T-helper 2 cell treated with Interferon-gamma antibody and Interleukin-4, amounts not matched to agents 100 ng/mL and 5 ng/mL, for 36 hours (primary cell): ENCODE results near the gene TPRX2. TPM values are rescaled to one million over a fixed set of nuclear protein-coding genes. Genes with fewer than 3 reads are reported as not detected.
"Not testable (repeated sequence)": the region's sequence is repeated elsewhere in the genome, so short reads cannot be mapped to it uniquely, and the experiment has no call there.

Experiments
- intact Hi-C: fragments of 100-400 bp; cut with micrococcal nuclease; formaldehyde crosslinking; loops from one replicate; pipeline ENCODE4 v1.15.1; 2023
- total RNA-seq: library from RNA; stranded (reverse); gene quantifications from 2 replicates; pipeline ENCODE4 v1.2.3, GENCODE V29; 2022

Gene TPRX2, protein sequence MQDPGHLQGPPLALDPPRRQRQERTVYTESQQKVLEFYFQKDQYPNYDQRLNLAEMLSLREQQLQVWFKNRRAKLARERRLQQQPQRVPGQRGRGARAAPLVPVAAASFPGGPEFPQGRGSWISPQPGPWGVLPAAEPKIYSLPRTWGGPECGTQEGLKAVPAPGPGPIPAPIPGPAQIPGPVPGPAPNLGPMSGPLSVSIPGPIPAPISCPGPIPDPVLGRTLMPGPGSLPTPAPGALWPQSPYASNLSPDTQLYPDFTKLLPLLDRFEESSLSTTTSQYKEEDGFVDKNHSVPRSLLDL
- total RNA-seq, result not detected in 2 replicates

DNA sequence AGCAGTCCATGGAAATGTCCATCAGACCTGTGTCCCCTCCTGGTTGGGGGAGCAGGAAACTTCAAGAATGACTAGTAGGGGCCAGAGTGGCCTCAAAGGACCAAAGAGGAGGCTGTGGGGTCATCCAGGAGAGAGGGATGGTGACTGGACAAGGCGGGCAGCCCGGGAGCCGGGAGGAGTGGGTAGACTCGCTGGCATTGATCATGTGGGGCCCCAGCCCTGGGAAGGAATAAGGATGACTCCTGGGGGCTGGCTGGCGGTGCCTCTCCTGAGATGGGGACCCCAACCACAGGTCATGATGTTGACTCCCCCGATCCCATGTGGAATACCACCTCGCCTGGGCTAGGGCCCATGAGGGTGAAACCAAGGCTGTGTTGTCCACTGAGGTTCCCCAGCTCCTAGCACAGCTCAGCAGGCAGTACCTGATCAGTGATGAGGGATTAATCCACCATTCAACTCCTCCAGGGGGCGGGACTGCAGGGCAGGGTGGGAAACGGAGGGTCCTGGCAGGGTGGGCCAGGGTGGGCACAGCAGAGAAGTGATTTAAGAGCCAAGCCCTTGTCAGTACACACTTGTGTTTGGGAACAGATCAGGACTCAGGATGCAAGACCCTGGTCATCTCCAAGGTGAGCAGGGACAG lies at the start of gene TPRX2:
Gene TPRX2 (plus strand): TSS at position 590 of the 640 bp plus-strand sequence. CDS start 12 bp downstream, at position 602.
- intact Hi-C loops, result not testable (repeated sequence)

DNA sequence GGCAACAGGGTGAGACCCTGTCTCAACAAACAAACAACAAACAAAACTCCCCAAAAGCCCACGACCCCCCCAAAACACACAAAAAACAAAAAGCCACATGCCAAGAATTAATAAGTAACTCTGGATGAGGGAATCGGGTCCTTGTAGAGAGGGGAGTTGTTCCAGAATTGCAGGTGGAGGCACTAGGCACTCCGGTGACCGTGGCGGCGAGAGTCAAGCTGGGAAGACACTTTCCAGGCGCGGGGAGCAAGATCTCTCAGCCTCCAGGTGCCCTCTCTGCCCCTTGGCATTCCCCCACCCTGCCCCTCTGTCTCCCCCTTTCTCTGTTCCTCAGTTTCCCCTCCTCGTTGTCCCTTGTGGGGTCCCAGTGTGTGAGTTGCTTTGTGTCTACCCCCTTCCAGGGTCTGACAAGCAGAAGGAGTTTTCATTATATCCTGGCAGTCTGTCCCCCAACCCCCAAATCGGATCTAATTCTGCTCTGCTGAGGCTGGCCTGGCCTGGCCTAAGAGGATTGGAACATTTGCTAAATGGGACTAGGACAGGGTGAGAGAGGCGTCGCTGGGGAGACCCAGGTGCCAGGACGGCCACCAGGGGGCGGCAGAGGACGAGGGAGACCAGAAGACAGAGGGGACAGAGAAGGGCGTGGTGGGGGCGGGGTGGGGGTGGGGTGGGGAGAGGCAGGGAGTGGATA lies 45.6 kb upstream of the TPRX2 start:
- intact Hi-C loops, result no loop called here

DNA sequence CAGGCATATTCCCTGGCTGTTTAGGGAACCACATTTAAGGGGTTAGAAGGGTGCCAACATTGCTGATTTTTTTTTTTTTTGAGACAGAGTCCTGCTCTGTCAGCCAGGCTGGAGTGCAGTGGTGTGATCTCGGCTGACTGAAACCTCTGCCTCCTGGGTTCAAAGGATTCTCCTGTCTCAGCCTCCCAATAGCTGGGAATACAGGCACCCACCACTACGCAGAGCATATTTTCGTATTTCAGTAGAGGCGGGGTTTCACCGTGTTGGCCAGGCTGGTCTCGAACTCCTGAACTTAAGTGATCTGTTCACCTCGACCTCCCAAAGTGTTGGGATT lies 45.1 kb upstream of the TPRX2 start:
- intact Hi-C loops, result no loop called here

DNA sequence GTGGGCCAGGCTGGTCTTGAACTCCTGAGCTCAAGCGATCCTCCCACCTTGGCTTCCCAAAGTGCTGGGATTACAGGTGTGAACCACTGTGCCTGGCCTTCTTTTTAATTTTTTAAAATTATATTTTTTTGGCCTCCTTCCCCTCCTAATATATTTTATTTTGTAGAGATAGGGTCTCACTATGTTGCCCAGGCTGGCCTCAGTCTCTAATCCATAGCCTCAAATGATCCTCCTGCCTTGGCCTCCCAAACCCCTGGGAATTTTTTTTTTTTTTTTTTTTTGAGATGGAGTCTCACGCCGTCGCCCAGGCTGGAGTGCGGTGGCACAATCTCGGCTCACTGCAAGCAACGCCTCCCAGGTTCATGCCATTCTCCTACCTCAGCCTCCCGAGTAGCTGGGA lies 42.8 kb upstream of the TPRX2 start:
- intact Hi-C loops, result not testable (repeated sequence)

DNA sequence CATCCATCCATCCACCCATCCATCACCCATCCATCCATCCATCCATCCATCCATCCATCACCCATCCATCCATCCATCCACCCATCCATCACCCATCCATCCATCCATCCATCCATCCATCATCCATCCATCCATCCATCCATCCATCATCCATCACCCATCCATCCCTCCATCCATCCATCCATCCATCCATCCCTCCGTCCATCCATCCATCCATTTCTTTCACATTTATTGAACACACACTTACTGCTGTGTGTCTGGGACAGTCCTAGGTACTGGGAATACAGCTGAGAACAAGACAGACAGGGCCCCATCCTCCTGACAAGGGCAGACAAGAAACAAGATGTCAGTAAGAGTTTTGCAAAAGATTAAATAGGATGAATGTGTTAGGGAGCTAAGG lies 40.8 kb upstream of the TPRX2 start:
- intact Hi-C loops, result not testable (repeated sequence)

DNA sequence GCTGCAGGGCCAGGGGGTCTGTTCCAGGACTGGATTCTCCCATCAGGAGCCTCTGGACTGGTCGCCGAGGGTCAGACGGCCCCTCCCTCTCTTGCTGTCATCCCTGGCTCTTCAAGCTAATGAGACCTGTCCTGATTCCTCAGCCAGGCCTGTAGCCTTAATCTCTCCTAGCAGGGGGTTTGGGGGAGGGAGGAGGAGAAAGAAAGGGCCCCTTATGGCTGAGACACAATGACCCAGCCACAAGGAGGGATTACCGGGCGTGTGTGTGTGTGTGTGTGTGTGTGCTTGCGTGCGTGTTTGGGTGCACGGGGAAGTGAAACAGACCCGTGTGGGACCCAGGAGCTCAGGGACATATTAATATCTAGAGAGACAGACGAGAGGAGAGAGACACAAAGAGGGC lies 39.2 kb upstream of the TPRX2 start:
- intact Hi-C loops, result no loop called here

DNA sequence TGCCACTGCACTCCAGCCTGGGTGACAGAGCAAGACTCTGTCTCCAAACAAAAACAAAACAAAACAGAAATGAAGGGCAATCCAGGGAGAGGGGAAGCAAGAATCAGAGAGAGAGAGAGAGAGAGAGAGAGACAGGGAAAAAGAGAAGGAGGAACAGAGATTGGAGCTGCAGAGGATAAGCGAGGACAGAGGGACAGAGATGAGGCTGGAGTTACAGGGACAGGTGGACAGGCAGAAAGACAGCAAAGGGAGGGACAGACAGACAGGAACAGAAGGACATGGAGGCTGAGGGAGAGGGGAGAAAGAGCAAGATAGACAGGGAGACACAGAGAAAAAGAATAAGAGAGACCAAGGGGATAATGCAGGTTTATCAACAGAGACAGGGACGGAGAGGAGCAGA lies 38.6 kb upstream of the TPRX2 start:
- intact Hi-C loops, result no loop called here

DNA sequence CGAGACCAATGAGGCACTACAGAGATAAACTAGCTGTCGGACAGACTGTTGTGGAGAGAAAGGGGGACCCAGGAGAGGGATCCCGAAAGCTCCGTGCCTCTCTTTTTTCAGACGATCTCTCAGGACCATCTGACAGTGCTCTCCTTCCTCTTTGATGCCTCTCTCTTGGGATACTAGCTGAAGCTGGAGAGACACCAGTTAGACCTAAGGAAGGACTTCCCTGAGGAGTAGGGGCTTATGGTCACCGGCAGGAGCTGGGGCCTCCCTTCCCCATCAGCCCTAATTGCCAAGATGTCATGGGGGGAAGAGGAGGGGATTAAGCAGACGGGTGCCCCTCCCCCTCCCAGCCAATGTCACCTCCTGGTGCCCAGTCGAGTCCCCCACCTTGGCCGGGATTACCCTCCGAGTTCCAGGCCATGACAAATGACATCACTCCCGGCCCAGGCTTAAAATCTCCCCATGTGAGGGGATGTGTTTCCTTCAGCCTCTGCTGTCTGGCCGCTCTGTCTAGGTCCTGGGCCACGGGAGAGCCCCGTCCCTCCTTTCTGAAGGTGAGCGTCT lies 37.5 kb upstream of the TPRX2 start, which contains the start of gene CRX:
Gene CRX (plus strand): TSS at position 478 of the 561 bp plus-strand sequence. CDS start 12,507 bp downstream, outside the sequence.
- intact Hi-C loops, result no loop called here

DNA sequence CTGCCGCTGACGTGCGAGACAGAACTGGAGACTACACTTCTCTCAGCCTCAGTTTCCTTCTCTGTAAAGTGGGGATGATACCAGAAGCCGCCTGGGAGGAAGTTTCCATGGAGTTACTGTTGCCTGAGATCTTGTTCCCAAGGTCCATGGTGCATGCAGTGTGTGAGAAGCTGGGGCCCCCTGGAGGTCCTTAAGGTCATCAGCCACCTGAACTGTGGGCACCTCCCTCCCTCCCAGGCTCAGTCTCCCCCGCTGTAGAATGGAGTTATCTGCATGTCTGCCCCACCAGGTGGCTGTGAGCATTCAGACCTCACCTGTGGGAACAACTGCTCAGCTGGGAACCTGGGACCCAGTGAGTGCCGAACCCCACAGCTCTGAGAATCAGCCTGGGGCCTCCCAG lies 34.6 kb upstream of the TPRX2 start:
- intact Hi-C loops, result no loop called here

DNA sequence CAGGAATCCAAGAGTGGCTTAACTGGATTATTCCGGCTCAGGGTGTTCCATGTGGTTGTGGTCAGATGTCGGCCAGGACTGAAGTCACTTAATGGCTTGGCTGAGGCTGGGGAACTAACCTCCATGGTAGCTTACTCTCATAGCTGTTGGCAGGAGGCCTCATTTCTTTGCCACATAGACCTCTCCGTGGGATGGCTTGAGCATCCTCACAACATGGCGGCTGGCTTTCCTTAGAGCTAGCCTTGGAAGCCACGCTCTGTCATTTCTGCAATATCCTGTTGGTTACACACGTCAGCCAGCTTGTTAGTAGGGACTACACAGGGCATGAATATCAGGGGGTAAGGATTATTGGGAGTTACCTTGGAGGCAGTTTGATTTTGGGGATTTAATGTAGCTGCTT lies 32.2 kb upstream of the TPRX2 start:
- intact Hi-C loops, result no loop called here

DNA sequence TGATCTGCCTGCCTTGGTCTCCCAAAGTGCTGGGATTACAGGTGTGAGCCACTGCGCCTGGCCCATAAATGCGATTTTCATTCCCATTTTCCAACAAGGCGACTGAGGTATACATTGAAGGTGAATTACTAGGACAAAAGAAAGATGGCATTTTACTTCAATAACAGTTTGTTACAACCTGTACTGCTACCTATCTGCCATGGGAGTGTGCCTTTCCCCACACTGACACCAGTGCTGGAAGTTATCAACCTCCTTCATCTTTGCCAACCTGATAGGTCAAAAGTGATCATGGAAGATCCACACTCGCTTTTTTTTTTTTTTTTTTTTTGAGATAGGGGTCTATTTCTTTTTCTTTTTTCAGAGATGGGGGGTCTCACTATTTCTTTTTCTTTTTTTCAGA lies 26.3 kb upstream of the TPRX2 start:
- intact Hi-C loops, result no loop called here

DNA sequence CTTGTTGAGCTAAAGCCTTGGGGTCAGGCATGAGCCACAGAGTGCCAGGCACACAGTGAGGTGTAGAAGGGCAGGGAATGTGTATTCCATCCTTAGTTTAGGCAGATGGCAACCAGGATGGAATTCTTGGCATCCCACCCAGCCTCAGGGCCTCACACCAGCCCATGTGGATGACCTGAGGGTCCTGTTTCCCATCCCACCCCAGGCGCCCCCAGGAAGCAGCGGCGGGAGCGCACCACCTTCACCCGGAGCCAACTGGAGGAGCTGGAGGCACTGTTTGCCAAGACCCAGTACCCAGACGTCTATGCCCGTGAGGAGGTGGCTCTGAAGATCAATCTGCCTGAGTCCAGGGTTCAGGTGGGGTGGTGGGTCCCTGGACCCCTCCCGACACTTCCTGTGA lies 23.0 kb upstream of the TPRX2 start:
- intact Hi-C loops, result no loop called here

DNA sequence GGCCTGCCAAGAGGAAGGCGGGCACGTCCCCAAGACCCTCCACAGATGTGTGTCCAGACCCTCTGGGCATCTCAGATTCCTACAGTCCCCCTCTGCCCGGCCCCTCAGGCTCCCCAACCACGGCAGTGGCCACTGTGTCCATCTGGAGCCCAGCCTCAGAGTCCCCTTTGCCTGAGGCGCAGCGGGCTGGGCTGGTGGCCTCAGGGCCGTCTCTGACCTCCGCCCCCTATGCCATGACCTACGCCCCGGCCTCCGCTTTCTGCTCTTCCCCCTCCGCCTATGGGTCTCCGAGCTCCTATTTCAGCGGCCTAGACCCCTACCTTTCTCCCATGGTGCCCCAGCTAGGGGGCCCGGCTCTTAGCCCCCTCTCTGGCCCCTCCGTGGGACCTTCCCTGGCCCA lies 19.6 kb upstream of the TPRX2 start:
- intact Hi-C loops, result no loop called here

DNA sequence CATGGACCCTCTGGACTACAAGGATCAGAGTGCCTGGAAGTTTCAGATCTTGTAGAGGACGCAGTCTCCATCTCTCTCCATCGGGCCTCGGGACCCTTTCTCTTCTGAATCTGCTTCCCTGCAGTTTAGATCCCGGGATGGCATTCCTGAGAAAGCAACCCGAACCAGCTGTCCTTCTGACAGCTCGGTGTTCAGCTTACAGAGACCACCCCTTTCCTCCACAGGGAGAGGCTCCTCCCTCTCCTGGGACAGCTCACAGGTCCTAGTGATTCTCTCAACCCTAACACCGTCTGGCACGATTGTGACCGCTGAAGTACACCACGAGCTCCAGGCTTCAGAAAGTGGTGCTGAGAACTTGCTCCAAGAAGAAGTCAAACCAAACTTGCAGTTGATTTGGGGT lies 19.1 kb upstream of the TPRX2 start:
- intact Hi-C loops, result no loop called here

DNA sequence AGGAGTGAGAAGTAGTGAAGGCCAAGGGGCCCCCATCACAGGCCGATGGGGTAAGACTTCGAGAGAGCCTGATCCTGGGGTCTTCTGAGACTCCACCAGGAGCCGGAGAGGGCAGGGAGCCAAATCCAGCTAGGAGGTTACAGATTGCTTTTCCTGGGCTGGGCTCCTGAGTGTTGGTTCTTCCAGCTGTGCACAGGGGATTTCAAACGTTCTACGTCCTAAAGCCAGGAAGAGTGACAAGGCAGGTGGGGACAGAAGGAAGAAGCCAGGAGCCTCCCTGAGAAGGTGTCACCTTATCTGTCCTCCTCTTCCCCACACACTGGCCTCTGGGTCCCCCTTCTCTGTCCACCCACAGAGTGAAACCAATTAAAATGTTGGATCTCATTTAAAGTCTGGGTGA lies 16.1 kb upstream of the TPRX2 start:
- intact Hi-C loops, result no loop called here

DNA sequence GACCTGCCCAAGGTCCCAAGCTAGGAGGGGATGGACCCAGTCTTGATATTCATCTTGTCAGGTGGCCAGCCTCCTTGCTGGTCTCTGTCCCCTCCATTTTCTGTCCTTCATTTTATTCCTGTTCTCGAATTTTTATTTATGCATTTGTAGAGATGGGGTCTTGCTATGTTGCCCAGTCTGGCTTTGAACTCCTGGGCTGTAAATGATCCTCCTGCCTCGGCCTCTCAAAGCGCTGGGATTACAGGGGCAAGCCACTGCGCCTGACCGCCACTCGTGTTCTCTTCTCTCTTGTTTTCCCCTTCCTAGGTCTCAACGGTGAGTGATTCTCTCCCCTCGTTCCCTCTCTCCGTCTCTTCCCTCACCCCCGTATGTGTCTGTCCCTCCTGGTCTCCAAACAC lies 10.6 kb upstream of the TPRX2 start:
- intact Hi-C loops, result no loop called here

DNA sequence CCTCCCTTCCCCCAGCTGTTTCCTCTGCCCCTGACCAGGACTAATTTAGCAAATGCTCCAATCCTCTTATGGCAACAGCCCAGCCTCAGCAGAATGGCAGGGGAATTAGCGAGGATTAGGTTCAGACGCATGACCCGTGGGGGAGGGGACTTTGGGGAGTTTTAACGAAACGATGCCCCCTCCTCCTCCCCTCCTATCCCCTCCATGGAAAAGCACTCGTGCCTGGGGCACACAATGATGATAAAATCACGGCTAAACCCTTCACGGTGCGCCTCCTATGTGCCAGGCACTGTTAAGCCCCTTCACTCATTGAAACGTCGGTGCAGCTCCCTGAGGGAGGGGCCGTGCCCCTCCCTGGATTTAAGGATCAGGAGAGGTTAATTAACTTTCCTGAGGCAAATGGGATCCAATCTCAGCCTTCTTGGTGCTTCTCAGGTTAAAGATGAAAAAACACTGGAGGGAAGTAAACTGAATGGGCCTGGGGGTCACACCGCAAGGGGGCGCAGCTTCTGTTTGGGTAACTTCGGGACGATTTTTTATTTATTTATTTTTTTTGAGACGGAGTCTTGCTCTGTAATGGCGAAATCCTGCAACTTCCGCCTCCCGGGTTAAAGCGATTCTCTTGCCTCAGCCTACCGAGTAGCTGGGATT lies 10.1 kb upstream of the TPRX2 start:
- intact Hi-C loops, result no loop called here

DNA sequence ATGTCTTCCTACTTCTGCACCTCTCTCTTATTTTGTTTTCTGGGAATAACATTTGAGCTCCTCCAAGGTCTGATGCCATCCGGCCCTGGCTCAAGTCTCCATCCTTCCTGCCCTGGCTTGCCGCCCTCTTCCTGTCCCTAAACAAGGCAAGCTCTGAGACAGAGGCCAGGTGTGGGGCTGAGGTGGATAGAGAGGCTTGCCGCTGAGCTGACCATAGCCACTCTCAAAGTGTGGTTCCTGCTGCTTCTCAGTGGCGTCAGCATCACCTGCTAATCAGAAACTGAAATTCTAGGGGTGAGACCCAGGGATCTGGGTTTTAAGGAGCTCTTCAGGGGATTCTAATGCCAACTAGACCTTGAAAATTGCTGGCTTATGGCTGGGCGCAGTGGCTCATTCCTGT lies 6.0 kb upstream of the TPRX2 start:
- intact Hi-C loops, result no loop called here

DNA sequence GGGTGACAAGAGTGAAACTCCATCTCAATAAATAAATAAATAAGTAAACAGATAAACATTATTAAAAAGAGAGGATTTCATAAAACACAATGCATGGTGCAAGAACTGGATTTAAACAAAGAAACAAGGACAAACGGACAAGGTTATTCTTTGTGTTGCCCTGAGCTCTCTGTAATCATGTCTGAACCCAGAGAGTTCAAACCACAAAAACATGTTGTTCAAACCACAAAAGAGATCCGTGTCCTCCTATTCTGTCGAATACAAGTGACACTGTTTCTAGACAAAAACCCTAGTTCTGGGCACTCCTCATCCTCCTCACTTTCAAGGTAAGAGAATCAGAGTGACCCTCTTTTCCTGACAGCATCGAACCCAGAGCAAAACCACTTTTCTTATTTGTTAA lies 4.6 kb upstream of the TPRX2 start:
- intact Hi-C loops, result no loop called here

DNA sequence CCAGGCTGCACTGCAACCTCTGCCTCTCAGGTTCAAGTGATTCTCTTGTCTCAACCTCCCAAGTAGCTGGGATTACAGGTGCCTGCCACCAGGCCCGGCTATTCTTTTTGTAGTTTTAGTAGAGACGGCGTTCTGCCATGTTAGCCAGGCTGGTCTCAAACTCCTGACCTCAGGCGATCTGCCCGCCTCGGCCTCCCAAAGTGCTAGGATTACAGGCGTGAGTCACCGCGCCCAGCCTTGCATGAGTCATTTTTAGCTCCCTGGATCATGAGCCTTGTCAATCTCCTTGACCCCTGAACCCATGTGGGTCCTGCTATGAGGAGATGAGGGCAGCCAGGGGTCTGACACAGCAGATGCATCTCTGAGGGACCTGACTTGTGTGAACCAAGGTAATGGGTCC lies 804 bp upstream of the TPRX2 start:
- intact Hi-C loops, result not testable (repeated sequence)

DNA sequence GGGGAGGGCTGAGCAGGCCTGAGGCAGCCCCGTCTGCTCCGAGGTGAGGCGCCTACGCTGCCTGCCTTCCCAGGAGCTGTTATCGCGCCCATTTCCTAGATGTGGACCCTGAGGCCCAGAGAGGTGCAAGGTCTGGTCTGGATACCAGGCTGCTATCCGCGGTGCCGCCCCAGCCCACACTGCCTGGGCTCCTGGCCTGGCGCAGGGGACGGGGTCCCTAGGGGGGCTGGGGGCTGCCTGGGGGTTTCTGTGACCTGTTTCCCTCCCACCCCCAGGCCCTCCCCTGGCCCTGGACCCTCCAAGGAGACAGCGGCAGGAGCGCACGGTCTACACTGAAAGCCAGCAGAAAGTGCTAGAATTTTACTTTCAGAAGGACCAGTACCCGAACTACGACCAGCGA lies 803 bp downstream of the TPRX2 start:
- intact Hi-C loops, result not testable (repeated sequence)
